MM.1S (cell line): Measurements from ENCODE around the gene FCHO2.

Experiments used
- CTCF ChIP-seq: fragments of 300-600 bp; sonication (generic); IDR thresholded peaks from 2 replicates; pipeline ENCODE4 v1.5.1; 2016; ENCODE audit warnings: antibody characterized with exemption, low read length, mixed read lengths
- EZH2 ChIP-seq: fragments of 300-600 bp; sonication (generic); optimal IDR thresholded peaks from 2 replicates; pipeline ENCODE3; 2017; ENCODE audit warnings: low read depth, mild to moderate bottlenecking, antibody characterized with exemption, low read length, mixed read lengths
- EZH2phosphoT487 ChIP-seq: fragments of 300-600 bp; sonication (generic); IDR thresholded peaks from 2 replicates; pipeline ENCODE4 v1.6.1; 2018; ENCODE audit warnings: antibody characterized with exemption, low read length

- TF ChIP-seq CTCF (no peak), EZH2 (no peak), EZH2phosphoT487 (no peak)
Observed at GRCh38 chr5:73112359-73112758, 156.5 kb downstream of the FCHO2 start.
